Lung (tissue), 12 donors: ENCODE measurements around the gene MAST2. TPM values are rescaled to one million over a fixed set of nuclear protein-coding genes. Genes with fewer than 3 reads are reported as not detected.

Experiments used
- ATAC-seq: fragments of 200-7000 bp; cut with Tn5 transposase; one replicate; pipeline ENCODE4 v1.9.1; 2020; ENCODE audit warnings: moderate number of reproducible peaks; ENCODE audit not compliant: insufficient read depth, low FRiP score
- DNase-seq, 3 donors: peaks; one replicate each; pipeline ENCODE4 v3.0.0-alpha.2; 2013 to 2017
- H3K27ac ChIP-seq, 2 donors: one replicate each; pipeline ENCODE4 v1.5.1; 2013; ENCODE audit warnings: mild to moderate bottlenecking in 2 of 2, moderate library complexity in 2 of 2, control low read depth in 1 of 2, inconsistent platforms in 1 of 2, low read depth in 1 of 2, low read length in 1 of 2
- H3K27me3 ChIP-seq, 3 donors: one replicate each; pipeline ENCODE4 v1.5.1; 2013; ENCODE audit warnings: low read length in 2 of 3; ENCODE audit not compliant: control insufficient read depth in 3 of 3, insufficient read depth in 3 of 3
- H3K36me3 ChIP-seq, 4 donors: one replicate each; pipeline ENCODE4 v1.5.1; 2013; ENCODE audit warnings: low read length in 4 of 4, mild to moderate bottlenecking in 1 of 4, moderate library complexity in 1 of 4; ENCODE audit not compliant: control insufficient read depth in 4 of 4, insufficient read depth in 4 of 4
- H3K4me1 ChIP-seq, 5 donors: one replicate each; pipeline ENCODE4 v1.5.1; 2013; ENCODE audit warnings: low read length in 5 of 5, mild to moderate bottlenecking in 2 of 5, moderate library complexity in 1 of 5; ENCODE audit not compliant: control insufficient read depth in 5 of 5, insufficient read depth in 5 of 5
- H3K4me3 ChIP-seq: one replicate; pipeline ENCODE4 v1.5.1; 2013; ENCODE audit warnings: mild to moderate bottlenecking, control low read depth, moderate library complexity
- H3K9ac ChIP-seq, 2 donors: one replicate each; pipeline ENCODE4 v1.5.1; 2013; ENCODE audit warnings: low read length in 2 of 2, control low read depth in 1 of 2; ENCODE audit not compliant: insufficient read depth in 1 of 2
- H3K9me3 ChIP-seq, 4 donors: one replicate each; pipeline ENCODE4 v1.5.1; 2013; ENCODE audit warnings: low read length in 3 of 4, mild to moderate bottlenecking in 1 of 4, moderate library complexity in 1 of 4; ENCODE audit not compliant: control insufficient read depth in 4 of 4, insufficient read depth in 3 of 4
- CTCF ChIP-seq: IDR thresholded peaks from 2 replicates; pipeline ENCODE4 v1.5.1; 2012; ENCODE audit warnings: mild to moderate bottlenecking; ENCODE audit errors: control extremely low read depth, extremely low read depth
- WGBS, 2 donors: extraction: QIAGEN DNeasy Blood & Tissue Kit; methylation state at CpG; one replicate each; pipeline ENCODE4 v1.1.7; 2013; 5-methylcytosine and 5-hydroxymethylcytosine counted together
- polyA plus RNA-seq, 2 donors: library from polyadenylated mRNA; stranded (reverse); fragments of 200-250 nt; gene quantifications; one replicate each; pipeline ENCODE4 v1.2.1, GENCODE V29; 2013
- total RNA-seq, 2 donors: library from RNA; depleted of rRNA in 1 of 2; stranded (reverse); fragments of >200 nt in 1 of 2; gene quantifications; one replicate each; pipeline ENCODE4 v1.2.1, GENCODE V29; 2014 to 2021
- donor health status: control.
- donor health status: control.
- donor health status: Bipolar disorder and iron deficiency.
- donor health status: healthy.
- donor health status: DM: yes; HTN: yes; CAD: no.

The MAST2 gene
- total and polyA plus RNA-seq, 4 donors: 10.5 to 28.6 (median 19.1) TPM

DNA sequence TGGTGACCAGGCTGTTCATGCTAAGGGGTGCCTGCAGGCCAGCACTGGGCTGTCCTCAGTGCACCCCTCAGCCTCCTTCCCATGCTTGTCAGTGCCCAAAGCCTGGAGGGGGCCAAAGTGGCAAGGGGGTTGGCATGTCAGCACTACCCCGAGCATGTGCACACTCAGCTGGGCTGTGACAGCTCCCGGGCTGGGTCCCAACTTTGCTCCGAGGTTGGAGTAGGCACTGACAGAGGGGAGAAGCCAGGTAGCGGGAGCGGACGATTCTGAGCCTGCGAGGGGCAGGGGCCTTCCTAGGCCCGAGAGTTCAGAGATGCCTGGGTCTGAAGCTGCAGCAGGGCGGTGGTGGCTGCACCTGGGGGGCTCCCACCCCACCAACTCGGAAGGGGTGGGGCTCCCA lies 119.0 kb downstream of the MAST2 start:
- no peak overlapping the region for H3K4me3 ChIP-seq
- H3K9me3 ChIP-seq: no peaks in the 10 kb centered on the region
- WGBS, 2 donors: 97 to 100% methylated on average over 9 to 10 of the region's 10 CpGs
- H3K27ac ChIP-seq: peak overlapping the region in 1 of 2 donors; percentile 30
- ATAC-seq (no peak), DNase-seq (no peak)
- H3K9ac ChIP-seq: no peak overlapping the region
- H3K27me3 ChIP-seq: no peaks in the 10 kb centered on the region
- peaks cover 0 to 7% (median 0%) of the 10 kb centered on the region in 4 donors for H3K36me3 ChIP-seq
- peaks cover 0 to 29% (median 0%) of the 10 kb centered on the region in 5 donors for H3K4me1 ChIP-seq
- TF ChIP-seq CTCF: no peak

DNA sequence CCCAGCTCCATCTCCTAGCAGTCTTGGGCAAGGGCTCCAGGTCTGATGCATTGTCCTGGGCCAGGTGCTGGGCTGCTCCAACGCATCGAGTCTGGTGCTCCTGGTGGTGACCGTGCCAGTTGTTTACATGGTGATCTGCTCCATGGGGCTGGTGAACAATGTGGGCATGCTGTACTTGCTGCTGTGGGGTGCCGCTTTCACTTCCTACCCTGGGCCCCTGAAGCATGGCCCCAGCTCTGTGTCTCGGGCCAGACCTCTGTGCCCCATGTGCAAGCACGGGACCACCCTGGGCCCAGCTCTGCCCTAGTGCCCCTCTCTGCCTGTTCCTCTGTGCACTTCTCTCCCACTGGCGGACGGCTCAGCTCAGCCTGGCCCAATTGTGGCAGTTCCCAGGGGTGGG lies 119.4 kb downstream of the MAST2 start:
- Histone ChIP-seq H3K4me1 (peaks cover 0 to 29% (median 0%) of the 10 kb centered on the region in 5 donors), H3K27me3 (no peaks in the 10 kb centered on the region), H3K4me3 (no peak overlapping the region), H3K36me3 (peaks cover 0 to 6% (median 0%) of the 10 kb centered on the region in 4 donors), H3K27ac (no peak overlapping the region), H3K9me3 (no peaks in the 10 kb centered on the region), H3K9ac (no peak overlapping the region)
- no peak for TF ChIP-seq CTCF
- ATAC-seq: no peak
- no peak for DNase-seq
- WGBS, 2 donors: 96 to 98% methylated on average over 8 of the region's 8 CpGs

DNA sequence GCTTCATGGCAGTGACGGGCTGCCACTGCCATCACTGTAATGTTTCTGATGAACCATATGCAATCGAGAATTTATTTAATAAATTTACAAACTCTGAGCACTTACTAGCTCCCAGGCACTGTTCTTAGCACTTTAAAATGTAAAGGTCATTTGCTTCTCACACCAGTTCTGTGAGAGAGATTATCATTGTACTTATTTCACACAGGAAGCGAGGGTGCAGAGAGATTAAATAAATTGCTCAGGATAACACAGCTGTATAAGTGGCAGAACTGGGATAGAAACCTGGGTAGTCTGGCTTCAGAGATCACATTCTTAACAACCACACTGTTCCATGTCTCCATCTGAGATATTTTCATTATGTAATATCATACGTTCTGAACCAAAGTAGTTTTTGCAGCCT lies 119.9 kb downstream of the MAST2 start:
- Histone ChIP-seq H3K27ac (no peak overlapping the region), H3K4me1 (peaks cover 0 to 29% (median 0%) of the 10 kb centered on the region in 5 donors), H3K4me3 (no peak overlapping the region), H3K36me3 (peaks cover 0 to 6% (median 0%) of the 10 kb centered on the region in 4 donors), H3K9ac (no peak overlapping the region), H3K9me3 (no peaks in the 10 kb centered on the region), H3K27me3 (no peaks in the 10 kb centered on the region)
- ATAC-seq: no peak
- 89 to 93% methylated on average over 4 of the region's 4 CpGs for WGBS, 2 donors
- DNase-seq: no peak
- TF ChIP-seq CTCF: no peak

DNA sequence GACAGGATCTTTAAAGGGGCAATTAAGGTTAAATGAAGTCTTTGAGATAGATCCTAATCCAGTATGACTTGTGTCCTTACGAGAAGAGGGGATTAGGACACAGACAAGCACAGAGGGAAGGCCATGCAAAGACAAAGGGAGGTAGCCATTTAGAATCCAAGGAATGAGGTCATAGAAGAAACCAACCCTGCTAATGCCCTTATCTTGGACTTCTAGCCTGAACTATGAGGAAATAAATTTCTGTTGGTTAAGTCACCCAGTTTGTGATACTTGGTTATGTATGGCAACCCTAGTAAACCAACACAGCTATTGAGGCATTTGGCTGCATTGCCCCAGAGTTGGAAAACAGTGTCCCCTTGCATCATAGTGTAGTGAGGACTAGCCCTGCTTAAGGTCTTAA lies 121.3 kb downstream of the MAST2 start:
- TF ChIP-seq CTCF: no peak
- H3K9ac ChIP-seq: no peak overlapping the region
- H3K27ac ChIP-seq: peak overlapping the region in 1 of 2 donors; percentile 66
- no peaks in the 10 kb centered on the region for H3K9me3 ChIP-seq
- 94 to 100% methylated on average over 1 of the region's 1 CpG for WGBS, 2 donors
- DNase-seq (no peak), ATAC-seq (no peak)
- H3K4me3 ChIP-seq: no peak overlapping the region
- peaks cover 0 to 37% (median 2%) of the 10 kb centered on the region in 5 donors for H3K4me1 ChIP-seq
- H3K36me3 ChIP-seq: peaks cover 0 to 6% (median 0%) of the 10 kb centered on the region in 4 donors
- no peaks in the 10 kb centered on the region for H3K27me3 ChIP-seq
